GM12878 (cell line): ENCODE measurements around the gene PPIB.

Experiments used
- BACH1 ChIP-seq: fragments of 450-650 bp; IDR thresholded peaks from 2 replicates; pipeline ENCODE4 v1.6.1; 2017; ENCODE audit warnings: mild to moderate bottlenecking, borderline replicate concordance
- CEBPB ChIP-seq, 2 experiments: fragments of 150-350 bp in 1 of 2; IDR thresholded peaks; 2 replicates each; pipeline ENCODE4 v1.6.1; 2012 to 2014; ENCODE audit warnings: low read depth in 2 of 2, low read length in 2 of 2, borderline replicate concordance in 1 of 2, inconsistent platforms in 1 of 2
- CTCF ChIP-seq, 3 experiments: IDR thresholded peaks in 2 of 3; conservative IDR thresholded peaks in 1 of 3; 2 replicates each; pipeline ENCODE4 v1.5.1; 2011; ENCODE audit warnings: low read depth in 3 of 3, low read length in 3 of 3, mild to moderate bottlenecking in 3 of 3, control low read depth in 2 of 3, moderate library complexity in 2 of 3, inconsistent platforms in 1 of 3, mixed read lengths in 1 of 3; ENCODE audit not compliant: control insufficient read depth in 2 of 3, insufficient read depth in 1 of 3; ENCODE audit errors: extremely low read depth in 1 of 3
- EP300 ChIP-seq, 2 experiments: fragments of 150-350 bp in 1 of 2; IDR thresholded peaks; 2 replicates each; pipeline ENCODE4 v1.6.1; 2011 to 2012; ENCODE audit warnings: low read depth in 2 of 2, low read length in 2 of 2, borderline replicate concordance in 1 of 2, improper control_type of control experiment in 1 of 2, inconsistent platforms in 1 of 2; ENCODE audit not compliant: control insufficient read depth in 1 of 2
- EZH2 ChIP-seq: IDR thresholded peaks from 2 replicates; pipeline ENCODE4 v1.6.1; 2012; ENCODE audit warnings: low read depth, mild to moderate bottlenecking, control low read depth, inconsistent platforms, low read length, borderline replicate concordance; ENCODE audit not compliant: control insufficient read depth
- HDAC2 ChIP-seq: fragments of 200-600 bp; sonication (generic); IDR thresholded peaks from 2 replicates; pipeline ENCODE4 v1.6.1; 2017
- JUND ChIP-seq: IDR thresholded peaks from 2 replicates; pipeline ENCODE4 v1.6.1; 2012; ENCODE audit warnings: low read depth, mild to moderate bottlenecking, low read length, improper control_type of control experiment, moderate library complexity
- KDM1A ChIP-seq: fragments of 200-600 bp; sonication (generic); IDR thresholded peaks from 2 replicates; pipeline ENCODE4 v1.6.1; 2016; ENCODE audit warnings: borderline replicate concordance
- MAX ChIP-seq: IDR thresholded peaks from 2 replicates; pipeline ENCODE4 v1.6.1; 2012; ENCODE audit warnings: low read depth, low read length, improper control_type of control experiment
- POLR2A ChIP-seq: IDR thresholded peaks from 2 replicates; pipeline ENCODE4 v1.6.1; 2011; ENCODE audit warnings: low read depth, mild to moderate bottlenecking, low read length
- POLR2AphosphoS5 ChIP-seq: IDR thresholded peaks from 2 replicates; pipeline ENCODE4 v1.6.1; 2011; ENCODE audit warnings: mild to moderate bottlenecking, low read length, inconsistent platforms
- ZNF384 ChIP-seq: IDR thresholded peaks from 2 replicates; pipeline ENCODE4 v1.6.1; 2012; ENCODE audit warnings: low read depth, mild to moderate bottlenecking, low read length, improper control_type of control experiment, borderline replicate concordance
- ZSCAN29 ChIP-seq: fragments of 450-650 bp; IDR thresholded peaks from 2 replicates; pipeline ENCODE4 v1.6.1; 2017; ENCODE audit warnings: mild to moderate bottlenecking, moderate library complexity

- no peak for TF ChIP-seq ZNF384
- no peak for TF ChIP-seq CTCF (IDR thresholded peaks at IDR 0.05 in 2 of 3, conservative IDR thresholded peaks at IDR 0.05 in 1 of 3; ENCODE audit: control insufficient read depth in 2 of 3, extremely low read depth in 1 of 3, insufficient read depth in 1 of 3, low read depth in 3 of 3, low read length in 3 of 3)
- no peak for TF ChIP-seq MAX
- no peak for TF ChIP-seq KDM1A
- TF ChIP-seq POLR2AphosphoS5 = no peak
- no peak for TF ChIP-seq JUND
- TF ChIP-seq BACH1 = no peak
- TF ChIP-seq ZSCAN29 = no peak
- no peak for TF ChIP-seq EZH2
- no peak for TF ChIP-seq POLR2A
- TF ChIP-seq EP300 (IDR thresholded peaks at IDR 0.05; ENCODE audit: borderline replicate concordance in 1 of 2, control insufficient read depth in 1 of 2, low read depth in 2 of 2, low read length in 2 of 2) = no peak
- no peak for TF ChIP-seq HDAC2
- no peak for TF ChIP-seq CEBPB (IDR thresholded peaks at IDR 0.05; ENCODE audit: borderline replicate concordance in 1 of 2, low read depth in 2 of 2, low read length in 2 of 2)
Observed at GRCh38 chr15:64141798-64142512, 20.9 kb downstream of the PPIB start.
